ENCODE results near the gene ARL2BP. TPM values are rescaled to one million over a fixed set of nuclear protein-coding genes. Genes with fewer than 3 reads are reported as not detected.

ARL2BP gene
- total and polyA plus RNA-seq, 2 of the 4 experiments (the other 2 are of a cell fraction), result 46.9 to 73.7 TPM

GRCh38 chr16:57226701-57227621 lies 18.1 kb upstream of the ARL2BP start:
- CTCF ChIA-PET, result no interaction called here

More at GRCh38 chr16:57226701-57227621, 18.1 kb upstream of the ARL2BP start:
- H4K20me1 ChIP-seq (ENCODE audit: insufficient read depth, low read length), result no peaks in the 10 kb centered on the region
- in situ Hi-C loops (cut with MboI; ENCODE audit: low sequenced_read_pairs), result no loop called here
- no peak overlapping the region for H2AFZ ChIP-seq (replicated peaks; ENCODE audit: low read length, poor library complexity)
- H3K4me1 ChIP-seq (ENCODE audit: control insufficient read depth, insufficient read depth, low read length), result no peaks in the 10 kb centered on the region
- H3K9me3 ChIP-seq (ENCODE audit: control insufficient read depth, insufficient read depth, low read length), result no peaks in the 10 kb centered on the region
- peaks cover 31% of the 10 kb centered on the region for H3K36me3 ChIP-seq (ENCODE audit: control insufficient read depth, insufficient read depth, low read length)
- H4K5ac ChIP-seq (ENCODE audit: low read depth, low read length), result no peak overlapping the region
- no peak overlapping the region for H2BK15ac ChIP-seq (ENCODE audit: low read depth, low read length)
- no peak overlapping the region for H2BK120ac ChIP-seq (ENCODE audit: low read depth, low read length)
- no peak for DNase-seq
- H3K56ac ChIP-seq (ENCODE audit: extremely low read depth, insufficient read depth, low read length), result no peak overlapping the region
- peak overlapping the region; percentile 63 for H2AK9ac ChIP-seq (replicated peaks; ENCODE audit: low read depth, low read length, poor library complexity)
- H2AK5ac ChIP-seq (ENCODE audit: low read depth, low read length), result no peak overlapping the region
- no peak overlapping the region for H4K8ac ChIP-seq (ENCODE audit: low read depth in 2 of 2, low read length in 2 of 2)
- no peaks in the 10 kb centered on the region for H3K27me3 ChIP-seq (ENCODE audit: control insufficient read depth, insufficient read depth, low read length)
- no peak overlapping the region for H3K27ac ChIP-seq (ENCODE audit: insufficient read depth, low read length)
- H2BK20ac ChIP-seq (ENCODE audit: low read depth, low read length), result no peak overlapping the region
- dilution Hi-C loops (cut with HindIII; ENCODE audit: low sequenced_read_pairs, unreplicated experiment), result no loop called here
- H3K18ac ChIP-seq (ENCODE audit: low read depth, low read length), result no peak overlapping the region; the same call in 1 of the 2 replicates
- no peak for ATAC-seq (ENCODE audit: low read depth)
- BruUV-seq (replicated peaks), result no TSS peak
- H3K9me1 ChIP-seq (ENCODE audit: insufficient read depth, low read length), result peaks cover 6% of the 10 kb centered on the region; the same call in 1 of the 2 replicates
- no peak overlapping the region for H4K91ac ChIP-seq (ENCODE audit: insufficient read depth, low read depth, low read length)
- intact Hi-C loops (cut with micrococcal nuclease), result no loop called here
- H3K14ac ChIP-seq (replicated peaks; ENCODE audit: low read depth, low read length), result no peak overlapping the region
- TF ChIP-seq RCOR1 (IDR thresholded peaks at IDR 0.05; ENCODE audit: insufficient replicate concordance, low read length), result no peak
- TF ChIP-seq MAZ (IDR thresholded peaks at IDR 0.05; ENCODE audit: borderline replicate concordance, low read depth, low read length), result no peak
- TF ChIP-seq, protein P1, sequence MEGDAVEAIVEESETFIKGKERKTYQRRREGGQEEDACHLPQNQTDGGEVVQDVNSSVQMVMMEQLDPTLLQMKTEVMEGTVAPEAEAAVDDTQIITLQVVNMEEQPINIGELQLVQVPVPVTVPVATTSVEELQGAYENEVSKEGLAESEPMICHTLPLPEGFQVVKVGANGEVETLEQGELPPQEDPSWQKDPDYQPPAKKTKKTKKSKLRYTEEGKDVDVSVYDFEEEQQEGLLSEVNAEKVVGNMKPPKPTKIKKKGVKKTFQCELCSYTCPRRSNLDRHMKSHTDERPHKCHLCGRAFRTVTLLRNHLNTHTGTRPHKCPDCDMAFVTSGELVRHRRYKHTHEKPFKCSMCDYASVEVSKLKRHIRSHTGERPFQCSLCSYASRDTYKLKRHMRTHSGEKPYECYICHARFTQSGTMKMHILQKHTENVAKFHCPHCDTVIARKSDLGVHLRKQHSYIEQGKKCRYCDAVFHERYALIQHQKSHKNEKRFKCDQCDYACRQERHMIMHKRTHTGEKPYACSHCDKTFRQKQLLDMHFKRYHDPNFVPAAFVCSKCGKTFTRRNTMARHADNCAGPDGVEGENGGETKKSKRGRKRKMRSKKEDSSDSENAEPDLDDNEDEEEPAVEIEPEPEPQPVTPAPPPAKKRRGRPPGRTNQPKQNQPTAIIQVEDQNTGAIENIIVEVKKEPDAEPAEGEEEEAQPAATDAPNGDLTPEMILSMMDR (conservative IDR thresholded peaks at IDR 0.05; ENCODE audit: low read depth, low read length), result no peak
- no peak for TF ChIP-seq RAD21 (IDR thresholded peaks at IDR 0.05; ENCODE audit: low read length)
- TF ChIP-seq MAFK (IDR thresholded peaks at IDR 0.05; ENCODE audit: low read depth, low read length), result no peak
- no peak for TF ChIP-seq POLR2A (IDR thresholded peaks at IDR 0.05; ENCODE audit: low read depth, low read length)
- no peak for TF ChIP-seq MXI1 (IDR thresholded peaks at IDR 0.05; ENCODE audit: borderline replicate concordance, low read depth, low read length)
- TF ChIP-seq RFX5 (IDR thresholded peaks at IDR 0.05; ENCODE audit: low read depth, low read length), result no peak
- TF ChIP-seq BHLHE40 (IDR thresholded peaks at IDR 0.05; ENCODE audit: low read depth, low read length), result no peak
- TF ChIP-seq FOS (IDR thresholded peaks at IDR 0.05; ENCODE audit: low read depth, low read length), result no peak
- WGBS, 2 experiments (ENCODE audit: extremely low coverage in 2 of 2, insufficient read length in 1 of 2), result 100% methylated on average over 1 of the region's 4 CpGs; no CpG with 5 or more reads in 1 of the 2 experiments
- no peak overlapping the region for H3K9ac ChIP-seq (ENCODE audit: low read depth, low read length)
- H3K79me1 ChIP-seq (ENCODE audit: low read depth in 1 of 2, low read length in 2 of 2), result peaks cover 3 to 7% of the 10 kb centered on the region in 2 experiments; a peak in 2 of 4 replicates
- H2BK5ac ChIP-seq (ENCODE audit: low read depth, low read length, poor library complexity, severe bottlenecking), result no peak overlapping the region
- H3K4me2 ChIP-seq (ENCODE audit: low read depth, low read length), result no peak overlapping the region
- H3K4ac ChIP-seq (ENCODE audit: low read depth, low read length), result no peak overlapping the region
- H3K23ac ChIP-seq (ENCODE audit: low read depth, low read length), result no peak overlapping the region
- POLR2A ChIA-PET (ENCODE audit: unreplicated experiment), result no interaction called here
- no peak overlapping the region for H3K4me3 ChIP-seq (ENCODE audit: insufficient read depth, low read depth, low read length)
